ENCODE results near the gene HMCN1. TPM values are rescaled to one million over a fixed set of nuclear protein-coding genes. Genes with fewer than 3 reads are reported as not detected.

The HMCN1 gene
- total and polyA plus RNA-seq, 12 donors, result 0.56 to 5.8 (median 2.7) TPM

DNA sequence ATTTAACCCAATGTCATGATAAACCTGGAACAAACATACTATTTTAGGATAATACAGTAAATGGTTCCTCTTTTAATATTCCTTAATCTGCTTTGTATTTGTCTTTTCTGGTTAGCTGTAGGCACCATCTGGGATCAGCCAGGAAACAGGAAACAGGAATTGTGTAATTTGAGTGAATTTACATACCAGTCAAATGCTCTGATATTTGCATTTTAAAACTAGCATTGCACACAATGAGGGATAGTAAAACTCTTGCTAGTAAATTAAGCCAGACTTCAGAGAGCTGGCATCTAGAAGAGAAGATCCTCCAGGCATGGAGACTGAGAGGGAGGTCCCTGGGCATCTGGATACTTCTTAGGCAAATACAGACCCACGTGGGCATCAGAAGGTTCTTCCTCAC lies 103.5 kb downstream of the HMCN1 start:
- no peaks in the 10 kb centered on the region for H3K4me1 ChIP-seq (replicated peaks in 1 of 2)
- no peak overlapping the region for H3K27ac ChIP-seq
- no peak overlapping the region for H3K4me3 ChIP-seq
- DNase-seq, result no peak
- no peaks in the 10 kb centered on the region for H3K27me3 ChIP-seq
- no peak for TF ChIP-seq POLR2A (IDR thresholded peaks at IDR 0.05)
- TF ChIP-seq, protein P1, sequence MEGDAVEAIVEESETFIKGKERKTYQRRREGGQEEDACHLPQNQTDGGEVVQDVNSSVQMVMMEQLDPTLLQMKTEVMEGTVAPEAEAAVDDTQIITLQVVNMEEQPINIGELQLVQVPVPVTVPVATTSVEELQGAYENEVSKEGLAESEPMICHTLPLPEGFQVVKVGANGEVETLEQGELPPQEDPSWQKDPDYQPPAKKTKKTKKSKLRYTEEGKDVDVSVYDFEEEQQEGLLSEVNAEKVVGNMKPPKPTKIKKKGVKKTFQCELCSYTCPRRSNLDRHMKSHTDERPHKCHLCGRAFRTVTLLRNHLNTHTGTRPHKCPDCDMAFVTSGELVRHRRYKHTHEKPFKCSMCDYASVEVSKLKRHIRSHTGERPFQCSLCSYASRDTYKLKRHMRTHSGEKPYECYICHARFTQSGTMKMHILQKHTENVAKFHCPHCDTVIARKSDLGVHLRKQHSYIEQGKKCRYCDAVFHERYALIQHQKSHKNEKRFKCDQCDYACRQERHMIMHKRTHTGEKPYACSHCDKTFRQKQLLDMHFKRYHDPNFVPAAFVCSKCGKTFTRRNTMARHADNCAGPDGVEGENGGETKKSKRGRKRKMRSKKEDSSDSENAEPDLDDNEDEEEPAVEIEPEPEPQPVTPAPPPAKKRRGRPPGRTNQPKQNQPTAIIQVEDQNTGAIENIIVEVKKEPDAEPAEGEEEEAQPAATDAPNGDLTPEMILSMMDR (IDR thresholded peaks at IDR 0.05), result no peak
- intact Hi-C loops (cut with DNase I), result no loop called here
- no peaks in the 10 kb centered on the region for H3K36me3 ChIP-seq (replicated peaks in 1 of 2)
- 50 to 83% (median 69%) methylated on average over 1 of the region's 1 CpG for WGBS, 4 donors
- no peaks in the 10 kb centered on the region for H3K9me3 ChIP-seq (replicated peaks in 1 of 3)

DNA sequence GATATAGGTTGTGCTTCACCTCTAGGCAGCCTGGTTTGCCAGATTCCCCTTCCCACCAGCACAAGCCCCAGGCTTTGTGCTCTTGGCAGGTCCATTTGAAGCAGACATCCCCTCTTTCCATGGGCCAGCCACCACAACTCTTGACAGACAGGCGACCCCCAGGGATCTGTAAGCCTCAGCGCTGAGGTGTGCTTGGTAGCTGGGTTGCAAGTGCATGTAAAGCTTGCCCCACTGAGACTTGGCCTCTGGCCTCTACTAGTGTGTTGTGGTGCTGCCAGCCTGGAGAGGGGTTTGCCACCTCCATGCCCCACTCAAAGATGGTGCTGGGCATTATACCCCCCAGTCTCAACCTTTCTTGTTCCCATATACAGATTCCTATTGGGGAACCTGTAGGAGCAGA lies 103.9 kb downstream of the HMCN1 start:
- 92 to 100% (median 96%) methylated on average over 2 of the region's 2 CpGs for WGBS, 4 donors
- no peak overlapping the region for H3K27ac ChIP-seq
- H3K4me1 ChIP-seq (replicated peaks in 1 of 2), result no peaks in the 10 kb centered on the region
- intact Hi-C loops (cut with DNase I), result no loop called here
- DNase-seq, result no peak
- no peaks in the 10 kb centered on the region for H3K9me3 ChIP-seq (replicated peaks in 1 of 3)
- no peaks in the 10 kb centered on the region for H3K27me3 ChIP-seq
- no peaks in the 10 kb centered on the region for H3K36me3 ChIP-seq (replicated peaks in 1 of 2)
- no peak for TF ChIP-seq POLR2A (IDR thresholded peaks at IDR 0.05)
- TF ChIP-seq, protein P1 (IDR thresholded peaks at IDR 0.05), result no peak
- H3K4me3 ChIP-seq, result no peak overlapping the region

DNA sequence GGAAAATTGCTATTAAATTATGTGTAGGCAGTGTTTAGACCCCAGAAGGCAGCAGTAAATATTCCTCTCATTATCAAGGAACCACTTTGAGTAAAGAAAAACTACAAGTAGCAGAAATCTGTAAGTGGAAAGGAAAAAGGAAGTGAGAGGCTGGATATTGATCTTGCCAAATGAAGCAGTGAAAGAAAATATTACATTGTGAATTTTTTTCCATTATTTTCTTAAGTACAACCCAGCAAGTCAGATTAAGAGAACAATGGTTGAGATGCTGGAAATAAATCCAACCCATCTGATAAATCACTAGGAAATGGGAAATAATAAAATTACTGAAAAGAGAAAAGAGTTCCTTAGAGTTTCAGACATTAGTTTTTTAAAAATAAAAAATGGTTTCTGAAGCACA lies 106.7 kb downstream of the HMCN1 start:
- no peak overlapping the region for H3K4me3 ChIP-seq
- no peak for DNase-seq
- no peaks in the 10 kb centered on the region for H3K9me3 ChIP-seq (replicated peaks in 1 of 3)
- H3K27ac ChIP-seq, result no peak overlapping the region
- no peaks in the 10 kb centered on the region for H3K36me3 ChIP-seq (replicated peaks in 1 of 2)
- intact Hi-C loops (cut with DNase I), result no loop called here
- TF ChIP-seq POLR2A (IDR thresholded peaks at IDR 0.05), result no peak
- TF ChIP-seq, protein P1 (IDR thresholded peaks at IDR 0.05), result no peak
- H3K27me3 ChIP-seq, result no peaks in the 10 kb centered on the region
- H3K4me1 ChIP-seq (replicated peaks in 1 of 2), result no peaks in the 10 kb centered on the region

- Histone ChIP-seq H3K27me3 (no peaks in the 10 kb centered on the region), H3K27ac (no peak overlapping the region), H3K4me3 (no peak overlapping the region), H3K4me1 (replicated peaks in 1 of 2) (peaks cover 0 to 4% of the 10 kb centered on the region in 2 donors), H3K9me3 (replicated peaks in 1 of 3) (no peaks in the 10 kb centered on the region), H3K36me3 (replicated peaks in 1 of 2) (no peaks in the 10 kb centered on the region)
- no peak for DNase-seq
- intact Hi-C loops (cut with DNase I), result no loop called here
- TF ChIP-seq, protein P1 (IDR thresholded peaks at IDR 0.05), result no peak
- TF ChIP-seq POLR2A (IDR thresholded peaks at IDR 0.05), result no peak
- 73 to 88% (median 80%) methylated on average over 3 of the region's 3 CpGs for WGBS, 4 donors
Measured at GRCh38 chr1:185843297-185843869, 109.2 kb downstream of the HMCN1 start.

Data from adrenal gland (tissue), 12 donors.